ENCODE results near the gene CGNL1.

The CGNL1 gene

DNA sequence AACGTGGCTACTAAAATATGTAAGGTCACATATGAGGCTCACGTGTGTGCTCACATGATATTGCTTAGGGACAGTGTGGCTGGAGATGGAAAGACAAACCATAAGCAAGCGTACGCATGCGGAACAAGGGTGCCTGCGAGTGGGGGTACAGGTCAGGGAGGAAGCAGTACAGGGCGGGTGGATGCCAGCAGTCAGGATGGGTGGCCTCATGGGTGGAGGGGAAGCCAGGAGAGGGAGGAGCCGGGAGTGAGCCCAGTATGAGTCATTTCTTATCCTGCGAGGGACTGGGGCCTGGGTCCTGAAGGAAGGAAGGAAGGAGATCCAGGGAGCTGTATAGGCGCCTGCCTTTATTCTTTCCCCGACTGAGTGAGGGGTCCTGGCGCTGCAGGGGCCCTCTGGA is 42.0 kb upstream of the CGNL1 start:
- H4K20me1 ChIP-seq = no peaks in the 10 kb centered on the region
- H3K4me2 ChIP-seq = peak overlapping the region in 4 of 11 experiments; percentile 12 to 40 (median 26); a peak in 4 of 22 replicates
- H3K36me3 ChIP-seq = no peaks in the 10 kb centered on the region
- H3K27ac ChIP-seq = no peak overlapping the region
- no peaks in the 10 kb centered on the region for H3K9me3 ChIP-seq (replicated peaks in 1 of 11)
- TF ChIP-seq Cebpa-rat (IDR thresholded peaks at IDR 0.05) = no peak
- H3K9ac ChIP-seq = no peak overlapping the region
- no peaks in the 10 kb centered on the region for H3K27me3 ChIP-seq
- peaks cover 22 to 44% (median 39%) of the 10 kb centered on the region in 10 experiments for H3K4me1 ChIP-seq
- H3K4me3 ChIP-seq = no peak overlapping the region

DNA sequence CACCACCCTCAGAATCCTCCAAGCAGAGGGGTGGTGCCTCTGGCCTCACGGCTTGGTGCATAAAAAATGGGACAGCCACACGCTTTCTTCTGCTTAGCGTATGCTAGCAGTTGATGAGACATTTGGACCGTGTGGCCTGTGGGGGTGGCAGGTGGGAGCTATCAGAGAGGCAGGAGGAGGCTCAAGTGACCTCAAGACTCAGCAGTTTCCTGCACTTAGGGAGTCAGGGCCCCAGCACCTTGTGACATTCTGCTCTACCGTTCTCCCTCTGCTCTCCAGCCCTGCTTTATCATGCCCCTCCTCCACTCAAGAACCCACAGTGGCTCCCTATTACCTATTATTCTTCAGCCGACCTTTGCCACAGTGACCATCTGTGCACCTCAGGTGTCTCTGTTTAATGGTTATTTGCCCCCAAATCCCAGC is 41.0 kb upstream of the CGNL1 start:
- TF ChIP-seq Cebpa-rat (IDR thresholded peaks at IDR 0.05) = no peak

DNA sequence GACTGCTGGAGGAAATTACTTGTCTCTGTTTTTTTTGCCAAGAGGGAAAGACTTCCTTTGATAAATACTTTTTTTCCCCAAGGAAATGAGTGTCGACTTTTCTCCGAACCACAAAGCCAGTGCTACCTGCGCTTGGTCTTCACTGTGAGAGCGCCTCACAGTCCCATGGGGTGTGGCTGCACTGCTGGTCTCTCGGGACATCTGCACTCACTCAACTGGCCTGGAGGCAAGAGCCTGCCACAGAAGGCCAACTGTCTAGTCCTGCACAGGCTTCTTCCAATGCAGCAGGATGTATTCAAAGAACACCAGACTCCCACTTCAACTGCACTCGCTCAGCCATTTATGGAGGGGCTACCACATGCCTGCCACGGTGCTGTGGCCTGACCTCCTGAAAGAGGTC is 40.6 kb upstream of the CGNL1 start:
- Histone ChIP-seq H3K4me3 (no peak overlapping the region), H4K20me1 (no peaks in the 10 kb centered on the region), H3K9me3 (replicated peaks in 1 of 11) (no peaks in the 10 kb centered on the region), H3K36me3 (no peaks in the 10 kb centered on the region), H3K9ac (no peak overlapping the region), H3K4me2 (peak overlapping the region in 8 of 11 experiments; percentile 3 to 51 (median 35); a peak in 11 of 22 replicates), H3K4me1 (peaks cover 14 to 35% (median 27%) of the 10 kb centered on the region in 10 experiments), H3K27me3 (no peaks in the 10 kb centered on the region), H3K27ac (no peak overlapping the region)
- TF ChIP-seq Cebpa-rat (IDR thresholded peaks at IDR 0.05) = no peak

More for the DNA sequence above, 41.0 kb upstream of the CGNL1 start:
- peak overlapping the region in 6 of 11 experiments; percentile 3 to 51 (median 40); a peak in 10 of 22 replicates for H3K4me2 ChIP-seq
- peaks cover 16 to 38% (median 31%) of the 10 kb centered on the region in 10 experiments for H3K4me1 ChIP-seq
- no peak overlapping the region for H3K9ac ChIP-seq
- H3K27ac ChIP-seq = no peak overlapping the region
- H3K9me3 ChIP-seq (replicated peaks in 1 of 11) = no peaks in the 10 kb centered on the region
- H4K20me1 ChIP-seq = no peaks in the 10 kb centered on the region
- H3K27me3 ChIP-seq = no peaks in the 10 kb centered on the region
- no peaks in the 10 kb centered on the region for H3K36me3 ChIP-seq
- no peak overlapping the region for H3K4me3 ChIP-seq

DNA sequence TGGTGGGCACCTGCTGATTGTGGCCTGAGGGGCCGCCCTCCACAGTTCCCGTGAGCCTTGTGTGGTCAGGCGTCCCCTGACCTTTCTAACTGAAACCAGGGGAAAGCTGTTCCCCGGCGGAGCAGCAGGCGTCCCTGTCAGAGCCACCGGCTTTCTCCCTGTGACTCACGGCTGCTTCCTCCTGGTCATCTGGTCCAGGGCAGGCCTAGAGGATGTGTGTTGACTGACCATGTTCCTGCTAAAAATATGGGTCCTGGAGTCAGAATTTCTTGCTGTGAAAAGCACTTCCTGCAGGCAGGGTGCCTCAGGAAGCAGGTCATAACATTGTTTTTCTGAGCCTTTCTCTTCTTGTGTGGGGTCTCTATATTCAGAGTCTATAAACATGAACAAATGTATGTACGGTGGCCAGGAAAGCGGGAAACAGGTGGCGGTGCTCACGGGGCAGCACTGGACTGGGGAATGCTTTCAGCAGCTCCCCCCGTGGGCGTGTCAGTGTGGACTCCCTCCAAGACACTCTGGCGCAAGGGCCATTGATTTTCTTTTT is 38.4 kb upstream of the CGNL1 start:
- no peak overlapping the region for H3K9ac ChIP-seq
- H3K4me1 ChIP-seq = peaks cover 14 to 28% (median 25%) of the 10 kb centered on the region in 10 experiments
- H4K20me1 ChIP-seq = no peaks in the 10 kb centered on the region
- H3K4me2 ChIP-seq = peak overlapping the region in 10 of 11 experiments; percentile 4 to 52 (median 26); a peak in 16 of 22 replicates
- TF ChIP-seq Cebpa-rat (IDR thresholded peaks at IDR 0.05) = no peak
- H3K27ac ChIP-seq = no peak overlapping the region
- H3K36me3 ChIP-seq = no peaks in the 10 kb centered on the region
- no peaks in the 10 kb centered on the region for H3K9me3 ChIP-seq (replicated peaks in 1 of 11)
- no peak overlapping the region for H3K4me3 ChIP-seq
- no peaks in the 10 kb centered on the region for H3K27me3 ChIP-seq

DNA sequence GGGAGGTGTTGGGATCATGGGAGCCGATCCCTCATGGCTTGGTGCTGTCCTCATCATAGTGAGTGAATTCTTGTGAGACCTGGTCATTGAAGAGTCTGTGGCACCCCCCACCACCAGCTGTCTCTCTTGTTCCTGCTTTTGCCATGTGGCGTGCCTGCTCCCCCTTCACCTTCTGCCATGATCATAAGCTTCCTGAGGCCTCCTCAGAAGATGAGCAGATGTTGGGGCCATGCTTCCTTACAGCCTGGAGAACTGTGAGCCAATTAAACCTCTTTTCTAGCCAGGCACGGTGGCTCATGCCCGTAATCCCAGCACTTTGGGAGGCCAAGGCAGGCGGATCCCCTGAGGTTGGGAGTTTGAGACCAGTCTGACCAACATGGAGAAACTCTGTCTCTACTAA is 37.0 kb upstream of the CGNL1 start:
- no peak for TF ChIP-seq Cebpa-rat (IDR thresholded peaks at IDR 0.05)
- H3K36me3 ChIP-seq = no peaks in the 10 kb centered on the region

DNA sequence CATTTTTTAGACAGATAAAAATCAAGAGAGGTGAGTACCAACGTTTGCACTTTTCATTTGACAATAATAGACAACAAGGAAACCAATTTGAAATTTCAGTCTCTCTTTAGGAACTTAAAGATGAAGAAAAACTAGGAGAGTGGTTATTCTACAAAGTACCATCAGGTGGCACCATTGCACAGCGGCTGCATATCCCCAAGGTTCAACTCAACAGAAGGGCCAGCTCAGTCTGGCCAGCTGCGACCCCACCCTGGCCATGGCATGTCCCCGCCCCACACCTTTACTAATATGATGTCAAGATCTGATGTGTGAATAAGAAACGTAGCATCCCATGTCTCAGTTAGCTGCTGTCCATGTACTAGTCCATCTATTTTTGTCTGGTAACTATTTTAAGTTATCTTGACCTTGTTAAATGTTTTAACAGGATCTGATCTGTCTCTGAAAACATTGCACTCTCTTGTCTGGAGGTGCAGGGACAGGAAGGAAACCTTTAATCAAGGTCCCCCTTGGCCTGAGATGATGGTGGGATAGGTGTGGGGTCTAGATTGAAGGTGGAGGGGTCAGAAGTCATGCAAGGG is 35.5 kb upstream of the CGNL1 start:
- no peaks in the 10 kb centered on the region for H3K27me3 ChIP-seq
- H3K4me3 ChIP-seq = no peak overlapping the region
- no peak overlapping the region for H3K4me2 ChIP-seq
- no peaks in the 10 kb centered on the region for H3K36me3 ChIP-seq
- H3K27ac ChIP-seq = no peak overlapping the region
- no peaks in the 10 kb centered on the region for H4K20me1 ChIP-seq
- no peak for TF ChIP-seq Cebpa-rat (IDR thresholded peaks at IDR 0.05)
- H3K9ac ChIP-seq = no peak overlapping the region
- H3K9me3 ChIP-seq (replicated peaks in 1 of 11) = no peaks in the 10 kb centered on the region
- H3K4me1 ChIP-seq = peaks cover 9 to 26% (median 21%) of the 10 kb centered on the region in 10 experiments

More for the DNA sequence above, 37.0 kb upstream of the CGNL1 start:
- Histone ChIP-seq H3K4me1 (peaks cover 12 to 27% (median 24%) of the 10 kb centered on the region in 10 experiments), H4K20me1 (no peaks in the 10 kb centered on the region), H3K9ac (no peak overlapping the region), H3K27ac (no peak overlapping the region), H3K4me3 (no peak overlapping the region), H3K4me2 (peak overlapping the region in 2 of 11 experiments; percentile 2 to 14; a peak in 1 of 22 replicates), H3K27me3 (no peaks in the 10 kb centered on the region), H3K9me3 (replicated peaks in 1 of 11) (no peaks in the 10 kb centered on the region)

DNA sequence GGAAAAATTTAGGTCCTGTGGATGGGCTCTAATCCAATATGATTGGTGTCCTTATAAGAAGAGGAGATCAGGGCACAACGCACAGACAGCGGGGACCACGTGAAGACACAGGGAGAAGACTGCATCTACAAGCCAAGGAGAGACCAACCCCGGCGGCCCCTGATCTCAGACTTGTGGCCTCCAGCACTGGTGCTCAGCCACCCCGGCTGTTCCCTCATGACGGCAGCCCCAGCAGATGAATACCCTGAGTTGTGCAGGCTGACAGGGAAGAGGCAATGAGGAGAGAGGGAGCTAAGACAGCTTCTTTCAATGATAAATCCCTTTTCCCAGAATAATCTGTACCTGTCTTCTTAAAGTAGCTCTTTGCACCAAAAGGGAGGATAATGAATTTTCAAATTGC is 33.3 kb upstream of the CGNL1 start:
- Histone ChIP-seq H3K4me3 (no peak overlapping the region), H3K4me2 (no peak overlapping the region)

DNA sequence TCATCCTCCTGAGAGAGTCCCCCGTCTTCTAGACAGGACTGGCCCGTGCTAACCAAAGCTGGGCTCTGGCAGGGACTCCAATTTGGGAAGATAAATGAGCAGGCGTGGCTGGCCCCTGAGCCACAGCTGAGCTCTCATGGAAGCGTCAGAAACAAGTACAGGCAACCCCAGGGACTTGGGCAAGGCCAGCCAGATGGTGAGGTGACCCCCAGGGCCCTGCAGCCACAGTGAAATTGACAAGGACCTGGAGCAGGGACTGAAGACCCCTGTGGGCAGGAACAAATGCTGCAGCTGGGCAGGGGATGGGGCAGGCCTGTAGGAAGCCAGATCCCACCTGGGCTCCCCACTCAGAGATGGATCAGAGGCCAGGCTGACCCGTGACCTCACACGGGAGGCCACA is 32.8 kb upstream of the CGNL1 start:
- H3K4me1 ChIP-seq = peaks cover 0 to 19% (median 9%) of the 10 kb centered on the region in 10 experiments; a peak in 8 of 20 replicates
- no peak overlapping the region for H3K9ac ChIP-seq
- H3K27me3 ChIP-seq = no peaks in the 10 kb centered on the region
- H3K9me3 ChIP-seq (replicated peaks in 1 of 11) = peaks cover 0 to 4% (median 0%) of the 10 kb centered on the region in 11 experiments; a peak in 1 of 22 replicates
- no peak for TF ChIP-seq Cebpa-rat (IDR thresholded peaks at IDR 0.05)
- H3K4me2 ChIP-seq = no peak overlapping the region
- H4K20me1 ChIP-seq = no peaks in the 10 kb centered on the region
- H3K27ac ChIP-seq = no peak overlapping the region
- H3K36me3 ChIP-seq = no peaks in the 10 kb centered on the region
- no peak overlapping the region for H3K4me3 ChIP-seq

More for the DNA sequence above, 33.3 kb upstream of the CGNL1 start:
- no peak for TF ChIP-seq Cebpa-rat (IDR thresholded peaks at IDR 0.05)
- Histone ChIP-seq H3K27me3 (no peaks in the 10 kb centered on the region), H3K27ac (no peak overlapping the region), H3K4me1 (peaks cover 2 to 23% (median 14%) of the 10 kb centered on the region in 10 experiments; a peak in 17 of 20 replicates), H3K36me3 (no peaks in the 10 kb centered on the region), H4K20me1 (no peaks in the 10 kb centered on the region), H3K9ac (no peak overlapping the region), H3K9me3 (replicated peaks in 1 of 11) (peaks cover 0 to 4% (median 0%) of the 10 kb centered on the region in 11 experiments; a peak in 1 of 22 replicates)

DNA sequence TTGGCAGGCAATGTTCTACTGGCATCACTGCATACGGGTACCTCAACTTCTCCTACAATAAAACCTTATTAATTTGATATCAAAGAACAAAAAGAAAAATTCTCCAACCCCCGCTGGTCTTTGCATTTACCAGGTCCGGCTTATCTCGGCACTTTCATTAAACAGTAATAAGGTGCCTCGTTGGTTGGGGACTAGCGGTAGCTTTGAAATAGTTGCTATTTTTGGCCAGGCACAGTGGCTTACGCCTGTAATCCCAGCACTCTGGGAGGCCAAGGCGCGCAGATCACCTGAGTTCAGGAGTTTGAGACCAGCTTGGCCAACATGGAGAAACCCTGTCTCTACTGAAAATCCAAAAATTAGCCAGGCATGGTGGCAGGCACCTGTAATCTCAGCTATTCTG is 32.0 kb upstream of the CGNL1 start:
- no peak overlapping the region for H3K9ac ChIP-seq
- TF ChIP-seq Cebpa-rat (IDR thresholded peaks at IDR 0.05) = no peak

More for the DNA sequence above, 32.0 kb upstream of the CGNL1 start:
- Histone ChIP-seq H3K27ac (no peak overlapping the region), H4K20me1 (no peaks in the 10 kb centered on the region), H3K4me2 (no peak overlapping the region), H3K4me3 (no peak overlapping the region), H3K36me3 (no peaks in the 10 kb centered on the region), H3K4me1 (peaks cover 0 to 12% (median 6%) of the 10 kb centered on the region in 10 experiments; a peak in 7 of 20 replicates), H3K9me3 (replicated peaks in 1 of 11) (peaks cover 0 to 4% (median 0%) of the 10 kb centered on the region in 11 experiments; a peak in 1 of 22 replicates), H3K27me3 (no peaks in the 10 kb centered on the region)

Data from BLaER1 treated with 17β-estradiol and CSF1 and Interleukin-3, amounts not matched to agents 10 nM and 100 nM (cell line).